ENCODE measurements around the gene RAP1B.

- TF ChIP-seq POLR2A (IDR thresholded peaks at IDR 0.05) (no peak), CTCF (IDR thresholded peaks at IDR 0.05) (no peak)
Measured at GRCh38 chr12:68627673-68628319, 17.1 kb downstream of the RAP1B start.

All from adrenal gland (tissue), 5 donors.